Heart left ventricle (tissue), 13 donors: Measurements from ENCODE around the gene ARHGAP8.

Source experiments
- CTCF ChIP-seq, 12 donors: fragments of 200-600 bp; sonication (generic) in 4 of 12; IDR thresholded peaks; one replicate each; pipeline versions ENCODE4 v1.5.0 to v1.8.0; 2018 to 2022; ENCODE audit warnings: antibody characterized with exemption in 12 of 12, mild to moderate bottlenecking in 5 of 12
- POLR2A ChIP-seq, 2 donors: fragments of 450-650 bp; IDR thresholded peaks; one replicate each; pipeline ENCODE4 v1.6.1; 2017; ENCODE audit warnings: antibody characterized with exemption in 2 of 2, mild to moderate bottlenecking in 2 of 2, moderate library complexity in 2 of 2
- donor health status: ischemic (EF 13 %, LVEDD 7.1; RV severe dilation, severe dysfunction).
- donor health status: DM: no; HTN: yes; CAD: no.
- donor health status: DM: no; HTN: no; CAD: no.
- donor health status: ischemic (EF 25% LVEDD 6.9; RV normal size, moderate dysfunction).
- donor health status: ischemic (EF 25% LVEDD 5.7; RV mildly dilated, moderate dysfunction).
- donor health status: ischemic (EF 35%, LVEDD 5.7; RV mildly dilated, moderate dysfunction).
- donor health status: nonischemic (EF 11% LVEDD 7.7; RV severe dilation, severe dysfunction).
- donor health status: DM: yes; HTN: yes; CAD: no.
- donor health status: PGD.
- donor health status: ischemic (EF 29% LVEDD 5.4; RV normal size, mild dysfunction).
- donor health status: nonischemic (EF 23%, LVEDD 6.1; RV moderate dilation, normal function).

DNA sequence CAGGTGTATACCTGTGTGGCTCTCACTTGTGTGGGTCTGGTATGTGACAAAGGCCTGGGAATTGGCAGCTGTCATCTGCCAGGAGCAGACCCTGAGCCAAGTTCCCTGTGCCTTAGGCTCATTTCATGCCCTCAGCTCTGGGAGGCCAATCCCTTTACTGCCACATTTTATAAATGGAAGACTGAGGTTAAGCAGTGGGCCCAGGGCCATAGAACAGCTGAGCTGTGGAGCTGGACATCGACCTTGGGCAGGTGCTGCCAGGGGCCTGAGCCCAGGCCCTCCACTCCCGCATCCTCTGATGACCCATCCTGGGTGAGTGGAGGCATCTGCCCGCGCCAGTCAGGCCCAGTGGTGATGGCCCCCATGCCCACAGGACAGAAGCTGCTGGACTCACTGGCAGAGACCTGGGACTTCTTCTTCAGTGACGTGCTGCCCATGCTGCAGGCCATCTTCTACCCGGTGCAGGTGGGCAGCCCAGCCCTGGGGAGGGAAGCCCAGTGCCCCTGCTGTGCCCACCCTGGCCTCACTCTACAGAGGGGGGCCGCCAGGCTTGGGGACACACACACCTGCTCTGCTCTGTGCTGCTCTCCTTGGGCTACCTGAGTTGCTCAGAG lies 20.9 kb upstream of the ARHGAP8 start:
- TF ChIP-seq POLR2A (IDR thresholded peaks at IDR 0.05) (no peak), CTCF (IDR thresholded peaks at IDR 0.05) (no peak)
